ENCODE results near the gene SMG7.

The SMG7 gene

DNA sequence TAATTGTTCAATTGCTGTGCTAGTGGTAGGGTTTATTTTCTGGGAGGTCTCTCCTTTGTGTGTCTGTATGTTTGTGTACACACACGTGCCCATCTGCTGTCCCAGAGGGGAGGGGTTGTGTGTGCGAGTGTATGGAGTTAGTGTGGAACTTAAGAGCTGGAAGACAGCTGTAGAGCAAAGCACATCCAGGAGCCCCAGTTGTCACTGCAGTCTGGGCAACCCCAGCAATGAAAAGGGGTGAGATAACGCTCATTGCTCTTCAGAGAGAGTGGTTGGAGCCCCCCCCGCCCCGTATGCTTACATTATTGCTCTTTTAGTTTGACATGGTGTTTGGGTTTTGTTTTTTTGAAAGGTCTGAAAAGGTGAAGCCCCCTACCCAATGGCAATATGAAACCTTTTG, 81.0 kb downstream of the SMG7 start:
- ChIA-PET CTCF (no interaction called here), POLR2A (no interaction called here)
- no peak for DNase-seq (ENCODE audit: extremely low spot score)
- TF ChIP-seq TARDBP (IDR thresholded peaks at IDR 0.05) (no peak), BHLHE40 (IDR thresholded peaks at IDR 0.05; ENCODE audit: borderline replicate concordance) (no peak), SP1 (IDR thresholded peaks at IDR 0.05) (no peak), LEF1 (IDR thresholded peaks at IDR 0.05; ENCODE audit: borderline replicate concordance) (no peak), ELF4 (IDR thresholded peaks at IDR 0.05) (no peak), FOXK2 (IDR thresholded peaks at IDR 0.05) (no peak), L3MBTL2 (conservative IDR thresholded peaks at IDR 0.05) (no peak)
- TF ChIP-seq, protein P1, sequence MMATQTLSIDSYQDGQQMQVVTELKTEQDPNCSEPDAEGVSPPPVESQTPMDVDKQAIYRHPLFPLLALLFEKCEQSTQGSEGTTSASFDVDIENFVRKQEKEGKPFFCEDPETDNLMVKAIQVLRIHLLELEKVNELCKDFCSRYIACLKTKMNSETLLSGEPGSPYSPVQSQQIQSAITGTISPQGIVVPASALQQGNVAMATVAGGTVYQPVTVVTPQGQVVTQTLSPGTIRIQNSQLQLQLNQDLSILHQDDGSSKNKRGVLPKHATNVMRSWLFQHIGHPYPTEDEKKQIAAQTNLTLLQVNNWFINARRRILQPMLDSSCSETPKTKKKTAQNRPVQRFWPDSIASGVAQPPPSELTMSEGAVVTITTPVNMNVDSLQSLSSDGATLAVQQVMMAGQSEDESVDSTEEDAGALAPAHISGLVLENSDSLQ (IDR thresholded peaks at IDR 0.05): no peak

DNA sequence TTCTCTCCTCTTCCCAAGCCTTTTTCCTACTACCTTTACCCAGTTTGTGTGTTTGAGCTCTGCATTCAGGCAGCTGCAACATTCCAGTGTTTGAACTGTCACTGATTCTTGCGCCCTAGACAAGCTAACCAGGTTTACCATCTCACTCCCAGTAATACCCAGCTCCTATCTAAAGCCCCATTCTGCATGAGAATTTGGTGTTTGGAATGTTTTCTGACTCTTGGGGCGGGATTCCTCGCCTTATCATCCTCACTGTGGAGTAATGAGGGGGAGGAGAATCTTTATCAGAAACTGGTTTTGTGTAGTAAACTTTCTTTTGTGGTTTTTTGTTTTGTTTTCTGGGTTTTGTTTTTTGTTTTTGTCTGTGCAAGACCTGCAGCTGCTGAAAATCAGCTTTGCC, 81.5 kb downstream of the SMG7 start:
- no peak for DNase-seq (ENCODE audit: extremely low spot score)
- CTCF ChIA-PET: no interaction called here
- TF ChIP-seq, protein P1 (IDR thresholded peaks at IDR 0.05): no peak
- no peak for TF ChIP-seq FOXK2 (IDR thresholded peaks at IDR 0.05)
- no peak for TF ChIP-seq SUZ12 (IDR thresholded peaks at IDR 0.05)
- TF ChIP-seq CTBP1 (IDR thresholded peaks at IDR 0.05; ENCODE audit: borderline replicate concordance): no peak
- TF ChIP-seq ZNF384 (IDR thresholded peaks at IDR 0.05): no peak
- no peak for TF ChIP-seq LEF1 (IDR thresholded peaks at IDR 0.05; ENCODE audit: borderline replicate concordance)
- no peak for TF ChIP-seq BHLHE40 (IDR thresholded peaks at IDR 0.05; ENCODE audit: borderline replicate concordance)
- TF ChIP-seq SP1 (IDR thresholded peaks at IDR 0.05): no peak
- TF ChIP-seq ARNT (IDR thresholded peaks at IDR 0.05): no peak
- no peak for TF ChIP-seq FOXA1 (IDR thresholded peaks at IDR 0.05)
- no peak for TF ChIP-seq L3MBTL2 (conservative IDR thresholded peaks at IDR 0.05)
- no peak for TF ChIP-seq TARDBP (IDR thresholded peaks at IDR 0.05)
- no peak for TF ChIP-seq HDGF (IDR thresholded peaks at IDR 0.05; ENCODE audit: borderline replicate concordance)
- no peak for TF ChIP-seq ELF4 (IDR thresholded peaks at IDR 0.05)
- TF ChIP-seq NFRKB (IDR thresholded peaks at IDR 0.05): no peak
- no peak for TF ChIP-seq FOXM1 (IDR thresholded peaks at IDR 0.05; ENCODE audit: borderline replicate concordance)
- POLR2A ChIA-PET: no interaction called here

DNA sequence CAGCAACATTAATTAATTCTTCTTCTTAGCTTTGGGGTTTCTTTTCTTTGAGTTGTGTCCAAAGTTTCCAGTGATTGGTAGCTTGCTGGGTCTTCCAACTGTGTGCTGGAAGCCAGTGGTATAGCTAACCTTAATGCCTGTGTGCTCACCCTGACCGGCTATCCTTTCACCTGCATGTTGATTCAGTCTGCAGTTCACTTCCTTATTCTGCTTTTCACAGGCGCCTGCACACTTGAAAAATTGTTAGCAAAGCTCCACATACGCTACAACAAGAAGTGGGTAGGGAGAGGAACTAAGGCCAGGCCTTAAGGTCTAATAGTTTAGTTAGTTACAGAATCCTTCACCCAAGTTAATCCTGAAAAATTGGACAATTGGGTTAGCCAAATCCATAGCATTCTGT, 82.3 kb downstream of the SMG7 start:
- DNase-seq (ENCODE audit: extremely low spot score): no peak
- ChIA-PET POLR2A (no interaction called here), CTCF (no interaction called here)
- TF ChIP-seq, protein P1 (IDR thresholded peaks at IDR 0.05): no peak
- no peak for TF ChIP-seq SUZ12 (IDR thresholded peaks at IDR 0.05)

DNA sequence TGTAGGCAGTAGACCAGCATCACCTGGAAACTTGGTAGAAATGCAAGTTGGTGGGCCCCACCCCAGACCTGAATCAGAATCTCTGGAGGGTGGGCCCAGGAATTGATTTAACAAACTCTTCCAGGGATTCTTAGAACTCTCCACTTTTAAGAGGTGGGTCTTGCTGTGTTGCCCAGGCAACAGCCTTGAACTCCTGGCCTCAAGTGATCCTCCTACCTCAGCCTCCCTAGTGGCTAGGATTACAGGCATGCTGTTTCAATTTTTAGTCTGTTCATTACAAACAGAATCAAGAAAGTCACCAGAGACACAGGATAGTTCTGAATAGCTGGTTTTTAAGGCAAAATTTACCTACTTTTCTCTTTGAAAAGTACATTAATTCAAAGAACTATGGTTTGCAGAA, 86.8 kb downstream of the SMG7 start:
- TF ChIP-seq BHLHE40 (IDR thresholded peaks at IDR 0.05; ENCODE audit: borderline replicate concordance): no peak
- no peak for TF ChIP-seq FOXK2 (IDR thresholded peaks at IDR 0.05)
- no peak for TF ChIP-seq L3MBTL2 (conservative IDR thresholded peaks at IDR 0.05)
- TF ChIP-seq, protein P1 (IDR thresholded peaks at IDR 0.05): no peak
- TF ChIP-seq ELF4 (IDR thresholded peaks at IDR 0.05): no peak
- TF ChIP-seq ZNF384 (IDR thresholded peaks at IDR 0.05): no peak
- no peak for TF ChIP-seq CTBP1 (IDR thresholded peaks at IDR 0.05; ENCODE audit: borderline replicate concordance)
- no peak for TF ChIP-seq NFRKB (IDR thresholded peaks at IDR 0.05)
- no peak for TF ChIP-seq SUZ12 (IDR thresholded peaks at IDR 0.05)
- TF ChIP-seq ARNT (IDR thresholded peaks at IDR 0.05): no peak
- TF ChIP-seq FOXM1 (IDR thresholded peaks at IDR 0.05; ENCODE audit: borderline replicate concordance): no peak
- TF ChIP-seq SP1 (IDR thresholded peaks at IDR 0.05): no peak
- no peak for TF ChIP-seq FOXA1 (IDR thresholded peaks at IDR 0.05)
- no peak for TF ChIP-seq HDGF (IDR thresholded peaks at IDR 0.05; ENCODE audit: borderline replicate concordance)
- TF ChIP-seq LEF1 (IDR thresholded peaks at IDR 0.05; ENCODE audit: borderline replicate concordance): no peak
- no peak for TF ChIP-seq TARDBP (IDR thresholded peaks at IDR 0.05)
- CTCF ChIA-PET: no interaction called here
- POLR2A ChIA-PET: no interaction called here
- DNase-seq (ENCODE audit: extremely low spot score): no peak

DNA sequence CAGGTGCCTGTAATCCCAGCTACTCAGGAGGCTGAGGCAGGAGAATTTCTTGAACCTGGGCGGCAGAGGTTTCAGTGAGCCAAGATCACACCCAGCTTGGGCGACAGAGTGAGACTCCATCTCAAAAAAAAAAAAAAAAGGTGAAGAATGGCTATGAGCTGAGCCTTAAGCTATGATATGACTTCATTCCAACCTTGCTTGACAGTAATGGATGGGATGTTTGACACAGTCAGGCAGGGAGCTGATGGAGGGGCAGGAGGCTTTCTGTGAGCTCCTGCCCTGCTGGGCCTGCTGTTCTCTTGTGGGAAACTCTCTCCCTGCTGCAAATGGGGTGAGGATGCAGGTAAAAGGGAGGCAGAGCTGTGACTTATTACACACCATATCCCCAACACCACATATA, 90.4 kb downstream of the SMG7 start:
- no peak for TF ChIP-seq ARNT (IDR thresholded peaks at IDR 0.05)
- CTCF ChIA-PET: interaction anchor here (0.5 to 1.2 kb wide), 3 partner anchors 10 to 85 kb away, joined by 3 to 4 read pairs (median 4); no protein-coding TSS in a partner anchor
- no peak for DNase-seq (ENCODE audit: extremely low spot score)
- POLR2A ChIA-PET: no interaction called here

DNA sequence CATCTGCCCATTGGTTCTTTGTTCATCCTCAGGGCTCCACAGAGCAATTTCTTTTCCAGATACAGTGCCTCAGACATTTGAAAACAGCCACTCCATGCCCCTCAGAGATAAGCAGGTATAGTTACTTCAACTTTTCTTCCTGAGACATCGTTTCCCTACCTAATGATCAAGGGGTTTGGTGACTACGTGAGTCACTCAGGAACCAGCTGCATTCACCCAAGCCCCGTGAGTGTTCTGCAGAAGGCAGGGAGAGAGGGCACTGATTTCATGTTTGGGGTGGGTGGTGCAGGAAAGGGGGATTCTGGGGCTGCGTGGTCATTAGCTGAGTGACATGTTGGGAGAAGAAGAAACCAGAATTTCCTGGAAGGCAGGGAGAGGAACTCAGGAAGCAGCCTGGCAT, 93.0 kb downstream of the SMG7 start:
- TF ChIP-seq ZNF384 (IDR thresholded peaks at IDR 0.05) (no peak), TARDBP (IDR thresholded peaks at IDR 0.05) (no peak), FOXK2 (IDR thresholded peaks at IDR 0.05) (no peak), ARNT (IDR thresholded peaks at IDR 0.05) (no peak), L3MBTL2 (conservative IDR thresholded peaks at IDR 0.05) (no peak), HDGF (IDR thresholded peaks at IDR 0.05; ENCODE audit: borderline replicate concordance) (no peak), CTBP1 (IDR thresholded peaks at IDR 0.05; ENCODE audit: borderline replicate concordance) (no peak), FOXM1 (IDR thresholded peaks at IDR 0.05; ENCODE audit: borderline replicate concordance) (no peak), FOXA1 (IDR thresholded peaks at IDR 0.05) (no peak), LEF1 (IDR thresholded peaks at IDR 0.05; ENCODE audit: borderline replicate concordance) (no peak)
- TF ChIP-seq, protein P1 (IDR thresholded peaks at IDR 0.05): no peak
- CTCF ChIA-PET: no interaction called here
- POLR2A ChIA-PET: no interaction called here

More for the DNA sequence above, 93.0 kb downstream of the SMG7 start:
- no peak for DNase-seq (ENCODE audit: extremely low spot score)

All from HEK293T (cell line).